HG02943 (cell line): Measurements from ENCODE around the gene PGM2L1.
A peak's percentile ranks its signal among the peaks of the same experiment; 100 is the strongest.
"Not testable (repeated sequence)": the region's sequence is repeated elsewhere in the genome, so short reads cannot be mapped to it uniquely, and the experiment has no call there.

Source experiments
- ATAC-seq: cut with Tn5 transposase; IDR thresholded peaks from one replicate; pipeline ENCODE4 v1.9.1; 2021; ENCODE audit warnings: mild to moderate bottlenecking, low read depth, moderate library complexity; ENCODE audit not compliant: unreplicated experiment

The PGM2L1 gene

GRCh38 chr11:74398244-74399159, at the start of gene PGM2L1:
Gene PGM2L1 (minus strand): TSS chr11:74398433. CDS start chr11:74398161, 272 bp downstream.
- peak; percentile 93 for ATAC-seq

GRCh38 chr11:74447720-74448119, 49.5 kb upstream of the PGM2L1 start:
- no peak for ATAC-seq

- no peak for ATAC-seq
These were observed 48.3 kb upstream of the PGM2L1 start for GRCh38 chr11:74446532-74446938.

GRCh38 chr11:74444173-74444826, 46.1 kb upstream of the PGM2L1 start:
- no peak for ATAC-seq

GRCh38 chr11:74443071-74443864, 45.0 kb upstream of the PGM2L1 start:
- no peak for ATAC-seq

- ATAC-seq = no peak
These were observed 44.4 kb upstream of the PGM2L1 start for GRCh38 chr11:74442636-74443035.

- ATAC-seq = no peak
These were observed 40.4 kb upstream of the PGM2L1 start for GRCh38 chr11:74438681-74439080.

- no peak for ATAC-seq
These were observed 39.3 kb upstream of the PGM2L1 start for GRCh38 chr11:74437441-74438042.

- ATAC-seq = no peak
These were observed 36.3 kb upstream of the PGM2L1 start for GRCh38 chr11:74434528-74434927.

- ATAC-seq = no peak
These were observed 31.0 kb upstream of the PGM2L1 start for GRCh38 chr11:74429205-74429604.

- no peak for ATAC-seq
These were observed 29.2 kb upstream of the PGM2L1 start for GRCh38 chr11:74427384-74427886.

GRCh38 chr11:74425100-74425499, 26.9 kb upstream of the PGM2L1 start:
- ATAC-seq = no peak

GRCh38 chr11:74418509-74418895, 20.3 kb upstream of the PGM2L1 start:
- ATAC-seq = no peak

GRCh38 chr11:74417860-74418508, 19.8 kb upstream of the PGM2L1 start:
- ATAC-seq = no peak

- ATAC-seq = no peak
These were observed 19.2 kb upstream of the PGM2L1 start for GRCh38 chr11:74417379-74417804.

GRCh38 chr11:74416974-74417373, 18.7 kb upstream of the PGM2L1 start:
- ATAC-seq = not testable (repeated sequence)

GRCh38 chr11:74412733-74413359, 14.6 kb upstream of the PGM2L1 start:
- ATAC-seq = no peak

- no peak for ATAC-seq
These were observed 14.1 kb upstream of the PGM2L1 start for GRCh38 chr11:74412321-74412720.

GRCh38 chr11:74409633-74410032, 11.4 kb upstream of the PGM2L1 start:
- no peak for ATAC-seq
